Measurements from ENCODE around the gene DENND1B.

GRCh38 chr1:197480446-197480845 lies 294.8 kb downstream of the DENND1B start:
- TF ChIP-seq EP300 (IDR thresholded peaks at IDR 0.05): no peak
- TF ChIP-seq CTCF (IDR thresholded peaks at IDR 0.05): no peak
- no peak for TF ChIP-seq POLR2A (IDR thresholded peaks at IDR 0.05)
